HG02973 (cell line): ENCODE results near the gene NDUFA3.

ENCODE experiments used
- ATAC-seq: cut with Tn5 transposase; IDR thresholded peaks from one replicate; pipeline ENCODE4 v1.9.1; 2021; ENCODE audit warnings: moderate library complexity; ENCODE audit not compliant: unreplicated experiment

NDUFA3 gene

DNA sequence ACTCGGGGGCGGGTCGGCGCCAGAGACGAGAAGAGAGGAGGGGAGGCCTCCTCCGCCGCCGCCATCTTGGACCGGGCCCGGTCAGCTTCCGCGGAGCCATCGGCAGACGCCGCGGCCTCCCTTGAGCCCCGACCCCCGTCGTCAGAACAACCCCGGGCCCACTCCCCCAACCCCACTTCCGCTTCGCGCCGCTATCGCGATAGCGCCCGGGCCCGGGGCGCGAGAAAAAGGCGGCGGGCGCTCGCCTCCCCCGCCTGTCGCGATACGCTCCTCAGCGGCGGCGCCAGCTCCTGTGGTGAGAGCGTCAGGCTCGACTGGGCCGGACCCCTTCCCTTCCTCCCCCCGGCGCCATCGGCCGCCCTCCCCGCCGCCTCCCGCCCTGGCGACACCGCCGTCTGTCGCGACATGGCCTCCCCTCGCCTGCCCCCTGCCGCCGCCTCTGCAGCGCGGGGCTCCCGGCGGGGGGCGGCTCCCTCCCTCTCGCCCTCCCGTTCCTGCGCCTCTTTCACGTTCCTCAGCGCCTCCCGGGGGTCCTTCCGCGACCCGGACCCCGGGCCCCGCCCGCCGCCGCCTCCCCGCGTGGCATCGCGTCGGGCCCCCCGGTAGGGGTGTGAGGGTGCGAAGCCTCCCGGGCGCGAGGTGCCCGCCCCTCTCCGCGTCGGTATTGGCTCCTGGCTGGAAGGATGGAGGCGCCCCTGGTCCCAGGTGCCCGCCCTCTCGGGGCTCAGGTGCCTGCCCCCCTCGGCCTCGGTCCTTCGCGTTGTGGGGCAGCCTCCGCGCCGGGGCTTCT lies 35.2 kb downstream of the NDUFA3 start, which contains the start of gene CNOT3:
Gene CNOT3, plus strand, starts transcription at position 64 of the 790 bp plus-strand sequence. CDS start 5,217 bp downstream, outside the sequence.
- no peak for ATAC-seq

GRCh38 chr19:54138489-54139256 lies 36.0 kb downstream of the NDUFA3 start:
- ATAC-seq: no peak

GRCh38 chr19:54141356-54141755 lies 38.7 kb downstream of the NDUFA3 start:
- no peak for ATAC-seq

DNA sequence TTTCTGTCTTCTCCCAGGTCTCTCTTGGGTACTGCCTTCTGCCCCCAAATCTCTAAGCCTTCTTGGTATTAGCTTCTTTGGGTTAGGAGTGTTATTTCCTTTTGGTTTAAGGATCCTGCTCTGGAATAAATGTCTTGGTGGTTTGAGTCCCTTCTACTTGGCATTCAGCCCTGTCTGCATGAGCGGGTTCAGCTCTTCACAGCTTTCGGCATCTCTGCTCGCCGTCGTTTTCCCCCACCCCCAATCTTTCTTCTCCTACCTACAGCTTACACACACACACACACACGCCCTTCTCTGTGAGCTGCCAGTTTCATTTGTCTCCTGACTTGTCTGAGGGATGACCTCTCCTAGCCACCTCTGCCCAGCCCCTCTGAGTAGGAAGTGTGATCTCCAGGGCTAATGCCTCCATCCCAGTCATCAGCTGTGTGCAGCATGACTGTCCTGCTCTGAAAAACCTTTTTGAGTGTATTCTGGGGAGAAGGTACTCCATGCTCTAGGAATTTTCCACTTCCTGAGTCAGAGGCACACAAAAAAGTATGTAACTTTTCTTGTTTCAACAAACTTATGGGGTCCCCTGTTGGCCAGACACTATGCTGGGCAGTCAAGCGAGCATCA lies 39.6 kb downstream of the NDUFA3 start:
- no peak for ATAC-seq

- ATAC-seq: no peak
Observed at GRCh38 chr19:54145541-54146158, 43.0 kb downstream of the NDUFA3 start.

DNA sequence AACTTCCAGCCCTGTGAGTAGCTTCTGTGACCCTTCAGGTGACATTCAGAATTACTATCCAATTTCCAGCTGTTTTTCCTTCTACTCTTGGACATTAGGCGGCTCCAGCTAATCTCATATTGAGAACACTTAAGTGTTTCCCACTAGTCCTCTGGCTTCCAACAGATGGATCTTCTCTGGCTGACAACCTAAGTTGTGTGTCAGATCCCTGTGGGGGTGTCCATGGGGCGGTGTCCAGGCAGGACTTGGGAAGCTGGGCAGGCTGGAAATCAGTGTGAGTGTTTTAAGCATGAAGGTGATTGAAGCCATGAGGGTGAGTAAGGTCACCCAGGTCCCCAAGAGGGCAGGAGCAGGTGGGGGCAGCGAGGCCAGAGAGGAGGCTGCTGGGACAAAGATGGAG lies 45.0 kb downstream of the NDUFA3 start:
- ATAC-seq: no peak

DNA sequence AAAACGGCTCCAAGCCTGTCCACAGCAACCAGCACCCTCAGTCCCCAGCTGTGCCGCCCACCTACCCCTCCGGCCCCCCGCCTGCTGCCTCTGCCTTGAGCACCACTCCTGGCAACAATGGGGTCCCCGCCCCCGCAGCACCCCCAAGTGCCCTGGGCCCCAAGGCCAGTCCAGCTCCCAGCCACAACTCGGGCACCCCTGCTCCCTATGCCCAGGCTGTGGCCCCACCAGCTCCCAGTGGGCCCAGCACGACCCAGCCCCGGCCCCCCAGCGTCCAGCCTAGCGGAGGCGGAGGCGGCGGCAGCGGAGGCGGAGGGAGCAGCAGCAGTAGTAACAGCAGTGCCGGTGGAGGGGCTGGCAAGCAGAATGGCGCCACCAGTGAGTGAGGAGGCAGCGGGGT lies 45.5 kb downstream of the NDUFA3 start:
- no peak for ATAC-seq

GRCh38 chr19:54149021-54149812 lies 46.6 kb downstream of the NDUFA3 start:
- no peak for ATAC-seq

GRCh38 chr19:54151362-54152035 lies 48.8 kb downstream of the NDUFA3 start:
- no peak for ATAC-seq

DNA sequence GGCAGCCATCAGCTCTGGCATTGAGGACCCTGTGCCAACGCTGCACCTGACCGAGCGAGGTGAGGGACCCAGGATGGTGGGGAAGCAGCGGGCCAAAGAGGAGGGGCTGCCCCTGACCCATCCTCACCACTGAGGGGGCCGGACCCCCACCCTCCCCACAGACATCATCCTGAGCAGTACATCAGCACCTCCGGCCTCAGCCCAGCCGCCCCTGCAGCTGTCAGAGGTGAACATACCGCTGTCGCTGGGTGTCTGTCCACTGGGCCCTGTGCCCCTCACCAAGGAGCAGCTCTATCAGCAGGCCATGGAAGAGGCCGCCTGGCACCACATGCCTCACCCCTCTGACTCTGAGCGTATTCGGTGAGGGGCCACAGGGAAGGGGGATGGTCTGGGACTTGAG lies 49.6 kb downstream of the NDUFA3 start:
- ATAC-seq: no peak

DNA sequence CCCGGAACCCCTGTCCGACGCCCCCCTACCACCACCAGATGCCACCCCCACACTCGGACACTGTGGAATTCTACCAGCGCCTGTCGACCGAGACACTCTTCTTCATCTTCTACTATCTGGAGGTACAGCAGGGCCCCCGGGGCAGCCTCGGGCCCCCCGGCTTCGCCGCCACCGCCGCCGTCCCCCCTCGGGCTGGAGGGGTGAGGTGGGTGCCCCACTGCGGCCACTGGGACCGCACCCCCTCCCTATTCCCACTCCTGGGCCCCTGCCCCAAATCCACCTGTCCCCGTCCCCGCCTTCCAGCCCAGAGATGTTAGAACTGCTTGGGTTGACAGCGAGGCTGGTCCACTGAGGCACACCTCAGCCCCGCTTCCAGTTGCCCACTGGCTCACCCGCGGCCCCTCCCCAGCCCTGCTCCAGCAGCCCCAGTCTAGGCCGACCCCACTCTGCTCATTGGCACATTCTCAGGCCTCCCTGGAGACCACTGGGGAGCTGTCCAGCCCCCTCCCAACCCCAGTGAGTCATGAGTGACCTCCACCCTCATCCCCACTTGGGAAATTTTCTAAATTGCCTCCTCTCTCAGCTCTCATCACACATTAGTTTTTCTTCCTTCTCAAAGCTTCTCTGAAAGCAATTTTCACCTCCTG lies 50.3 kb downstream of the NDUFA3 start:
- no peak for ATAC-seq

DNA sequence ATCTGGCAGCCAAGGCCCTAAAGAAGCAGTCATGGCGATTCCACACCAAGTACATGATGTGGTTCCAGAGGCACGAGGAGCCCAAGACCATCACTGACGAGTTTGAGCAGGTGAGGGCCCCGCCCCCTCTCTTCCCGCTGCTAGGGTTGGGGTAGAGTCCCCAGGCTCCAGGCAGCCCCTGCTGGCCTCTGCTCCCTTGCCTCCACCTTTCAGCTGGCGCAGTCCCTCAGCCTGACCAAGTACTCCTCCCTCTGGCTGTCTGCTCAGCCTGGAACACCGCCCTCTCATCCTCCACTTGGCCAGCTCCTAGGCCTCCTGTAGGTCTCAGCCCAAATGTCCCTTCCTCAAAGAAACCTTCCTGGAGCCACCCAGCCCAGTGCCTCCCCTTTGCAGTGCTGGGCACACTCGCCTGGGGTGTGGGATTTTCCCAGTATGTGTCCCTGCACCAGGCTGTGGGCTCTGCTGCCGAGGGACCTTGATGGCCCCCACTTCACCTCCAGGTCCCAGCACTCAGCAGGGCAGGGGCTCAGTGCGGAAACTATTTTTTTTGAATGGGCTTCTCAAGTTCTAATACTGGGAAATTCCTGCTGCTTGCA lies 51.2 kb downstream of the NDUFA3 start:
- no peak for ATAC-seq

- no peak for ATAC-seq
Observed at GRCh38 chr19:54154603-54155345, 52.1 kb downstream of the NDUFA3 start.

DNA sequence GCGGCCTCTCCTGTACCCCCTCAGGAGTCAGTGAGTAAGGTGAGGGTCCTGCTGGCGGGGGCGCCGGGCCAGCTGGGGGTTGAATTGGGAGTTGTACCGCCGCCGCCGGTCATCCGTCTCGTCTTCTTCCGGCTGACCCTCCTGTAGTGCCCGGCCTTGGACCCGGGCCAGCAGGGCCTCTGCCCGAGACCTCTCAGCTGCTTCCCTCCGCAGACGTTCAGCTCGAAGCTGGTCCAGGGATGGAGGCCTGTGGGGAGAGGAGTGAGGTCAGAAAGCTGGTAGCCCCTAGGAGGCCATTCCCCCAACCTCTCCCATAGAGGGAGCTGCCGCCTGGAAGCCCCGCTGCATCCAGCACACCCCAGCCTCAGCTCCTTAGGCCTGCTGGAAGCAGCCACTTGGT lies 53.0 kb downstream of the NDUFA3 start:
- no peak for ATAC-seq

- ATAC-seq: no peak
Observed at GRCh38 chr19:54156490-54156889, 53.8 kb downstream of the NDUFA3 start.

DNA sequence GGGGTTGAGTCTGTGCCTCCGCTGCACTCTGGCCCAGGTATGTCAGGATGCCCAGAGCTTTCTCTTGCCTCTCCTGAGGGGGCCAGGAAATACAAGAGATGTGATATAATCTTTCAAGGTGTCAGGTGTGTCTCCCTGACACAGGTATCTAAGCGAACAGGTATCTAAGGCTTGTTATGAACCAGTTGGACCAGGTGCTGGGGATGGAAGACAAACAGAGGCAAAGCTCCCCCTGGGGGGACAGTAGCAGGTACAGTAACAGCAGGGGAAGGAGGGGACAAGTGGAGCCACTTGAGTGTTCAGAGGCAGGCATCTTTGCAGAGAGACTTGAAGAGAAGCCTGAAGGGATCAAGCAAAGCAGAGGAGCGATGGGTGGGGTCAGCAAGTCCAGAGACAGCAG lies 54.3 kb downstream of the NDUFA3 start:
- ATAC-seq: no peak
